Pons (tissue), 1 donor: ENCODE measurements around the gene RIMBP3C.
"Not testable (repeated sequence)": the region's sequence is repeated elsewhere in the genome, so short reads cannot be mapped to it uniquely, and the experiment has no call there.

Source experiments
- DNase-seq: peaks from one replicate; pipeline ENCODE4 v3.0.0-alpha.2; 2016; ENCODE audit warnings: low spot score

Gene RIMBP3C

GRCh38 chr22:21551361-21551760, at the start of gene RIMBP3C:
TSS of gene RIMBP3C (minus strand) at chr22:21551461. CDS start at chr22:21550976, 485 bp downstream.
- not testable (repeated sequence) for DNase-seq

- no peak for DNase-seq
Observed at GRCh38 chr22:21599053-21599893, 48.0 kb upstream of the RIMBP3C start.

GRCh38 chr22:21598302-21598701, 47.0 kb upstream of the RIMBP3C start:
- no peak for DNase-seq

- DNase-seq, result not testable (repeated sequence)
Observed at GRCh38 chr22:21596356-21597135, 45.3 kb upstream of the RIMBP3C start.

DNA sequence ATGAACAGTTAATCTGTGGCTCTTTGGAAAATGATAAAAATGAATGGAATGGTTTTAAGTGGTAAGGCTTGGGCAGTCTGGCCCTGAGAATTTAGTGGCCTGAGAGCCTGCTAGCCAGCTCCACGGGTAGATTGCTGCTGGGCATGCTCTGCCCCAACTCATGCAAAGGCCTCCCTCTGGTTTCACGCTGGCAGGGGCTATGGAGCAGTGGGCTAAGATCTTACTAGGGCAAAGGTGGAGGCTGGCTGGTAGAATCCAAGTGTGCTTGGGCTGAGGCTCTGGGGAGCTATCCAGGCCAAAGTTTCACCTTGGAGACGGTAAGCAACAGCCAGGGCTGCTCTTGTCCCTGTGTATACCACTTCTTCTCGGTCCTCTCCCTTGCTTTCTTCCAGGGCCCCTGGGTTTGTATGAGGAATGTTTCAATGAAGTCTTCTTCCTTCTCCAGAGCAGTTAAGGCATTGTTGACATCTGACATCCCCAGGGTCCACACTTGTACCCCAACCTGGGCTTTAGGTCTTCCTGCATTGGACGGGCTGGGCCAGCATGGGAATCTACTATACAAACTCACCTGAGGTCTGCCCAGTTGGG, 43.7 kb upstream of the RIMBP3C start:
- no peak for DNase-seq

- no peak for DNase-seq
Observed at GRCh38 chr22:21593406-21594232, 42.4 kb upstream of the RIMBP3C start.

DNA sequence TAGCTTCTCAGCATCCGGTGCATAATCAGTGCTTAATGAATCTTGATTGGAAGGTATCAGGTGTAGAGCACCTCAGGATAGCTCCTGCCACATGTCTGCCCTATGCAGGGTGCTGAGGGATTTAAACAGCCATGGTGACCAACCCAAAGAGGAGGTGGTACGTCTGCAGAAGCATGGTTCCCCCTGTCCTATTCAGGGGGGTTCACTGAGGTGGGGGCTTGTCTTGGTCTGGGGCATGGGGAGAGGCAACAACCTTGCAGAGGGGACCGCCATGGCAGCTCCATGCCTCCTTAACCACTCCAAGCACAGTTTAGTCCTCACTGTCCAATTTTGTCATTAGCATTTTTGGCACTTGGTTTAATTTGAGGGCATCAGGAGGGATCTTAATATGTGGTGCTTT, 41.2 kb upstream of the RIMBP3C start:
- DNase-seq, result no peak

DNA sequence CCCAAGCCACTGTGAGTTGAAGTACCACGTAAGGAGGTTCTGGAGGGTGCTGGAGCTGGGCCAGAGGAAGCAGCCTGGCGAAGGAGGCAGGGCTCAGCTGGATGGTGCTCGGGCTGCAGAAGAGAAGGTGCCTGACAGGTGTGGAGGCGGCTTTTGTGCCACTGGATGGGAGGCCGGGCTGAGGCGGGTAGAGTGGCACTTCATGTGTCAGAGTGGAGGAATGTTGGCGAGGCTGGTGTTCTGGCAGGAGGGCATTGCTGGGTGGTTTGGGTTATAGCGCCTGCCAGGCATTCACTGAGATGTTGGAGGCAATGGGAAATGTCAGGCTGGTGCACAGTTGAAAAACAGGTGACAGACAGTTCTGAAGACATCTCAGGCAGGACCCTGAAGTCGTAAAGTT, 40.4 kb upstream of the RIMBP3C start:
- no peak for DNase-seq

- DNase-seq, result no peak
Observed at GRCh38 chr22:21590809-21591641, 39.8 kb upstream of the RIMBP3C start.

GRCh38 chr22:21589396-21589795, 38.1 kb upstream of the RIMBP3C start:
- DNase-seq, result no peak

DNA sequence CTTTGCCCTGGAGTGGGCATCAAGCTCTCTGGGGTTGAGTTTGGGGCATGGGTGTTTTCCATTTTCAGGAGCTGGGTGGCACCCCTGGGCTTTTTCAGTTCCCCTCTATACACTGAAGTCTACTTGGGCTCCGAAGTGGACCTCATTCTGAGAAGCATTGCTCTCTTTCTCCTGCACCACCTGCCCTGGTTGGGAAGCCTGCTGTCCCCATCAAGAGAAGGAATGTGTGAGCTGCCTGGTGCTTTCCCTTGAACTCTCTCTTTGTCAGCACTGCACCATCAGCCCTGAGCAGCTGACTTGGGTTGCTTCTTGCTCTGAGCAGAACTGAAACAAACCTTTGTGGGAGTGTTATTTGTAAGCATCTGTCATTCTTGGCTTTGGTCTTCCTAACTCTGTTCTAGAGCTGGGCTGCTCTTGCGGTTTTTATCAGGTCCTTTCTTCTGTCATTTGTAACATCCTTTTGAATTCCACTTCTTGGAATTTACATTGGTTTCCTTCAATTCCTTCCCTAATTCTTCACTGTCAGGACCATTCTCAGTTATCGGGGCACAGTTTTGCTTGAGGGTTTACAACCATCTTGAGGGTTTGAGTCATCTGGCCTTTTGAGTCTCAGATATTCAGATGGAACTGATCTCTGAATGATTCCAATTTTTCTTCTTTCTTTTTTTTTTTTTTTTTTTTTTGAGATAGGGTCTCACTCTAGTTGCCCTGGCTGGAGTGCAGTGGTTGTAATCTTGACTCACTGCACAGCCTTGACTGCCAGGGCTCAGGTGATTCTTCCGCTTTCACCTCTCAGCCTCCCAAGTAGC, 36.7 kb upstream of the RIMBP3C start:
- peak; percentile 94 for DNase-seq

- no peak for DNase-seq
Observed at GRCh38 chr22:21585389-21585788, 34.1 kb upstream of the RIMBP3C start.

DNA sequence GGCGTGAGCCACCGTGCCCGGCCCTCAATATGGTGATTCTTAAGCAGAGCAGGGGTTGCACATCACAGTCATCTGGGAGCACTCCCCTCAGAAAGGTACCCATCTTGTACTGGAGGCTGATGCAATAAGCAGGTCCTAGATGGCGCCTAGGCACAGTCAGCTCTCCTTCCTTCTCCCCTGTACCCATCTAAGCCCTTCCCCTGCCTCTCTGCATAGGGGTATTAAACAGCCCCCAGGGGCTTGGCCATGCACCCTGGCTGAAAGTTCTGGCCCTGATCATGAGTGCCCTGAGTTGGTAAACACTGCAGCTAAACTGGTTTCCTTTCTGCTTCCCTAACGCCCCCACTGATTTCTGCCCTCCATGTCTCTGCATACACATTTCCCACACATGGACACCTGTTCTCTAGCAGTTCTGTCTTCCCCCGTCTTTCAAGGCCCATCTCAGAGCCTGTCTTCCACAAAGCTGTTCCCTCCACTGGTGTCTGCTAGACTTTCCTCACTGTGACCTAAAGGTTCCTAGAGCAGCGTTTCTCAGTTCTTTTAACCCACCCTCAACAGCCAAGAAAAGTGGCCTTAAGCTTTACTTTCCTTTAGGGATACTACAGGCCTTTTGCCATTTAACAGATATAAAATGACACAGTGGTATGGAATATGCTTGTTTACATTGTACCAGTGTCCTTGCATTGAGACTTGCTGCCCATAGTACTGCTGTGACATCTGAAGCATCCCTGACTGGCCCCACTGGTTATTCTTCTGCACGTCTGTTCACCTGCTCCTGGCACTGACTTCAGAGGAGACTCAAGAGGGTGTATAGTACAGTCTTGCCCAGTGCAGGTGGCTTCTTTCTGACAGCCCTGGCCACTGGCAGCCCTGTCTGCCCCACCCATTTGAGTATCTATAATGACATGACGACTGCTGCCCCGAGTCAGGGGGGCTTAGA, 31.8 kb upstream of the RIMBP3C start:
- DNase-seq, result no peak

DNA sequence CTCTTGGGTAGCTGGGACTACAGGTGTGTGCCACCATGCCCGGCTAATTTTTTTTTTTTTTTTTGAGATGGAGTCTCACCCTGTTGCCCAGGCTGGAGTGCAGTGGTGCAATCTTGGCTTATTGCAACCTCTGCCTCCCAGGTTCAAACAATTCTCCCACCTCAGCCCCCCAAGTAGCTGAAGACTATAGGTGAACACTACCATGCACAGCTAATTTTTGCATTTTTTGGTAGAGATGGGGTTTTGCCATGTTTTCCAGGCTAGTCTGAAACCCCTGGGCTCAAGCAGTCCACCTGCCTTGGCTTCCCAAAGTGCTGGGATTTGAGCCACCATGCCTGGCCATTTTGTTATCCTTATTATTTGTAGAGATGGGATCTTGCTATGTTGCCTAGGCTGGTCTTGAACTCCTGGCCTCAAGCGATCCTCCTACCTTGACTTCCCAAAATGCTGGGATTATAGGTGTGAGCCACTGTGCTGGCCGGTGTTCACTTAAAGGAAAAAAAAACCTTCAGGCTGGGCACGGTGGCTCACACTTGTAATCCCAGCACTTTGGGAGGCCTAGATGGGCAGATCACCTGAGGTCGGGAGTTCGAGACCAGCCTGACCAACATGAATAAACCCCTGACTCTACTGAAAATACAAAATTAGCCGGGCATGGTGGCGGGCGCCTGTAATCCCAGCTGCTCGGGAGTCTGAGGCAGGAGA, 29.9 kb upstream of the RIMBP3C start:
- not testable (repeated sequence) for DNase-seq

- not testable (repeated sequence) for DNase-seq
Observed at GRCh38 chr22:21580623-21581007, 29.4 kb upstream of the RIMBP3C start.

GRCh38 chr22:21579474-21579851, 28.2 kb upstream of the RIMBP3C start:
- DNase-seq, result no peak

DNA sequence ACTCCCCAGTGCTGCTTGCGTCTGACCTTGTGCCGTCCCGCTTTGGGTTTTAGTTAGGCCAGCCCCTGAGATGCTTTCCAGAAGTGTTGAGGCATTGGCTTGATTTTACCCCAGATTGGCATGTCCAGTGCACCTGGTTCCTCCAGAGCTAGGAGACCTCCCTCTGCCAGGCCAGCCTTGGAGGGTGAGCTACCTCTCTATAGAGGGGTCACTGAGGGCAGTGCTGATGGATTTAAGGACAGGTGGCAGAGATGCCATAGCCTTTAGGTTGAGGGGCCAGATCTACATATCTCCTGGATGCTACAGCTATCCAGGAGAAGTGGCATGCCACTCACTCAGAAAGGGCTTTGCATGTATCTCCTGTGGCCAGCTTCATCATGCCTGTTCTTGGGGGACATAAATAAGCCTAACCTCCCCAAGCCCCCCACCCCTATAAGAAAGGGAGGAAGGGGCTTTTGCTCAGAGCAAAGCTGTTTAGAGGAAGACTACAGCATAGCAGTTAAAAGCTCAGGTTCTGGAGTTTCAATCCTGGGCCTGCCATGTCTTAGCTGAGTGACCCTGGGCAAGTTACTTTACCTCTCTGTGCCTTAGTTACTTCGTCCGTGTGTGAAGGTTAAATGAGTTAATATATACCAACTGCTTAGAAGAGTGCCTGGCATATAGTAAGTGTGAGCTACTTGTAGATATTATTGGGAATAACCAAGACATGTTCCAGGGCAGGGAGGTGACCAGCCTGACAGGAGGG, 22.7 kb upstream of the RIMBP3C start:
- no peak for DNase-seq

DNA sequence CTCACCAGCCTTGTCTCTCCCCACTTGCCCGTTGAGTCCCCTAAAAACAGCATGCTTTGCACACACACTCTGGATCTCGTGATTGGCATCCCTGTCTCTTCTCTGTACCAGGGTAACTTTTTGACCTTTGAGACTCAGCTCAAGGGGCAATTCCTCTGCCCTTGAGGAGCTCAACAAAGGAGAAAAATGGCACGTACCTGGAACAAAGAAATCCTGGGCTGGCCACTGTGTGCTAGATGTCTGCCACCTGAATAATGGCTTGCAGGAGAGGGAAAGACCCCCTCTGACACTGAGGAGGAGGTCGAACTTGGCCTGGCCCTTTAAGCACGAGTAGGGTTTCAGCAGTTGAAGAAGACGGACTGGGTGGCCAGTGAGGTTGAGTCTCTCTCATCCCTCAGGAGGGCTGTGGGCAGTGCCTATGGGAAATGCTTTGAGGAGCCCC, 22.1 kb upstream of the RIMBP3C start:
- DNase-seq, result no peak
